Caco-2 (cell line): ENCODE data around the gene MYO5C. TPM values are rescaled to one million over a fixed set of nuclear protein-coding genes. Genes with fewer than 3 reads are reported as not detected.

Experiments used
- BruUV-seq: library from RNA; stranded (reverse); fragments of 400-500 nt; replicated peaks from 2 replicates; lab custom pipeline; 2021; lab: Mats Ljungman, UMichigan
- CTCF ChIA-PET: fragments of 300-600 bp; sonication (Branson Sonifier 250); formaldehyde crosslinking; loops from one replicate; lab custom pipeline; 2022; ENCODE audit warnings: antibody characterized with exemption; lab: Charles Lee
- POLR2A ChIA-PET: fragments of 300-600 bp; sonication (Branson Sonifier 250); formaldehyde crosslinking; loops from one replicate; lab custom pipeline; 2022; ENCODE audit warnings: antibody characterized with exemption; lab: Charles Lee
- DNase-seq, 2 experiments: peaks; one replicate each; pipeline versions ENCODE4 v3.0.0 to v3.0.0-alpha.2; 2020 to 2022
- H3K27me3 ChIP-seq: replicated peaks from 2 replicates; pipeline ENCODE4 v1.6.0; 2011; ENCODE audit warnings: low read length; ENCODE audit not compliant: control insufficient read depth, insufficient read depth
- H3K36me3 ChIP-seq: 2 replicates; pipeline ENCODE4 v1.5.1; 2011; ENCODE audit warnings: low read length; ENCODE audit not compliant: control insufficient read depth, insufficient read depth
- H3K4me1 ChIP-seq: fragments of 250-450 bp; sonication (Bioruptor Pico); 2 replicates; pipeline ENCODE4 v1.5.1; 2020; ENCODE audit warnings: mild to moderate bottlenecking
- H3K4me3 ChIP-seq: 2 replicates; pipeline ENCODE4 v1.5.1; 2011; ENCODE audit warnings: low read depth, mild to moderate bottlenecking, control low read depth, low read length
- H3K9me3 ChIP-seq: fragments of 250-450 bp; sonication (Bioruptor Pico); 2 replicates; pipeline ENCODE4 v1.5.1; 2020; ENCODE audit warnings: mild to moderate bottlenecking, moderate library complexity
- H3K27ac Mint-ChIP-seq: one replicate; pipeline ENCODE4 v1.8.0; 2022; ENCODE audit warnings: mixed read lengths; ENCODE audit not compliant: unreplicated experiment
- H3K27me3 Mint-ChIP-seq: one replicate; pipeline ENCODE4 v1.8.0; 2022; ENCODE audit warnings: mixed read lengths; ENCODE audit not compliant: insufficient read depth, unreplicated experiment
- H3K36me3 Mint-ChIP-seq: one replicate; pipeline ENCODE4 v1.8.0; 2022; ENCODE audit warnings: mild to moderate bottlenecking, mixed read lengths; ENCODE audit not compliant: insufficient read depth, unreplicated experiment
- H3K4me1 Mint-ChIP-seq: one replicate; pipeline ENCODE4 v1.8.0; 2022; ENCODE audit warnings: low read depth, mixed read lengths; ENCODE audit not compliant: unreplicated experiment
- H3K4me3 Mint-ChIP-seq: one replicate; pipeline ENCODE4 v1.8.0; 2022; ENCODE audit warnings: mild to moderate bottlenecking, moderate library complexity, mixed read lengths; ENCODE audit not compliant: unreplicated experiment
- H3K9me3 Mint-ChIP-seq: one replicate; pipeline ENCODE4 v1.8.0; 2022; ENCODE audit warnings: mixed read lengths; ENCODE audit not compliant: unreplicated experiment
- CTCF ChIP-seq, 2 experiments: fragments of 200-600 bp in 1 of 2; IDR thresholded peaks; 1 replicate in 1 of 2; 2 replicates in 1 of 2; pipeline versions ENCODE4 v1.5.1 to v1.8.0; 2011 to 2022; ENCODE audit warnings: antibody characterized with exemption in 1 of 2, control low read depth in 1 of 2, inconsistent platforms in 1 of 2, low read depth in 1 of 2, low read length in 1 of 2, mild to moderate bottlenecking in 1 of 2, moderate library complexity in 1 of 2; ENCODE audit not compliant: insufficient read depth in 1 of 2, severe bottlenecking in 1 of 2, unreplicated experiment in 1 of 2
- intact Hi-C: fragments of 100-400 bp; cut with micrococcal nuclease; formaldehyde crosslinking; loops from one replicate; pipeline ENCODE4 v1.10.0; 2022; ENCODE audit not compliant: unreplicated experiment
- total RNA-seq: library from RNA; stranded (reverse); gene quantifications from 2 replicates; pipeline ENCODE4 v1.2.3, GENCODE V29; 2022

Gene MYO5C
- total RNA-seq, 1 experiment from 2014 or later: 33.5 TPM

- POLR2A ChIA-PET: no interaction called here
- no peak for TF ChIP-seq CTCF (IDR thresholded peaks at IDR 0.05; ENCODE audit: insufficient read depth in 1 of 2, low read depth in 1 of 2, low read length in 1 of 2, severe bottlenecking in 1 of 2, unreplicated experiment in 1 of 2)
- no peaks in the 10 kb centered on the region for H3K9me3 Mint-ChIP-seq
Measured at GRCh38 chr15:52276256-52276770, 19.3 kb downstream of the MYO5C start.

GRCh38 chr15:52263563-52264282, 31.9 kb downstream of the MYO5C start:
- POLR2A ChIA-PET: no interaction called here
- Mint-ChIP-seq H3K4me1 (no peaks in the 10 kb centered on the region), H3K36me3 (peaks cover 22% of the 10 kb centered on the region), H3K27me3 (no peaks in the 10 kb centered on the region), H3K27ac (peak overlapping the region; percentile 41), H3K9me3 (no peaks in the 10 kb centered on the region), H3K4me3 (no peak overlapping the region)
- Histone ChIP-seq H3K36me3 (0 out of 2 replicates have a peak, but pooled peaks cover 2% of the 10 kb centered on the region), H3K27me3 (no peaks in the 10 kb centered on the region), H3K9me3 (no peaks in the 10 kb centered on the region), H3K4me1 (no peaks in the 10 kb centered on the region), H3K4me3 (no peak overlapping the region)
- TF ChIP-seq CTCF (IDR thresholded peaks at IDR 0.05; ENCODE audit: insufficient read depth in 1 of 2, low read depth in 1 of 2, low read length in 1 of 2, severe bottlenecking in 1 of 2, unreplicated experiment in 1 of 2): no peak
- CTCF ChIA-PET: no interaction called here
- BruUV-seq: no TSS peak
- intact Hi-C loops: no loop called here
- DNase-seq: no peak

More at GRCh38 chr15:52276256-52276770, 19.3 kb downstream of the MYO5C start:
- no peak overlapping the region for H3K4me3 Mint-ChIP-seq
- H3K27ac Mint-ChIP-seq: no peak overlapping the region
- Histone ChIP-seq H3K4me3 (no peak overlapping the region), H3K36me3 (peaks cover 3% of the 10 kb centered on the region), H3K9me3 (no peaks in the 10 kb centered on the region), H3K27me3 (no peaks in the 10 kb centered on the region), H3K4me1 (no peaks in the 10 kb centered on the region)
- intact Hi-C loops: no loop called here
- no TSS peak for BruUV-seq
- no peak for DNase-seq
- CTCF ChIA-PET: no interaction called here
- H3K27me3 Mint-ChIP-seq: no peaks in the 10 kb centered on the region
- no peaks in the 10 kb centered on the region for H3K4me1 Mint-ChIP-seq
- peaks cover 31% of the 10 kb centered on the region for H3K36me3 Mint-ChIP-seq

- no peak overlapping the region for H3K4me3 Mint-ChIP-seq
- Histone ChIP-seq H3K36me3 (0 out of 2 replicates have a peak, but pooled peaks cover 2% of the 10 kb centered on the region), H3K4me3 (no peak overlapping the region), H3K27me3 (no peaks in the 10 kb centered on the region), H3K4me1 (no peaks in the 10 kb centered on the region), H3K9me3 (no peaks in the 10 kb centered on the region)
- peaks cover 10% of the 10 kb centered on the region for H3K36me3 Mint-ChIP-seq
- no peaks in the 10 kb centered on the region for H3K4me1 Mint-ChIP-seq
- no peaks in the 10 kb centered on the region for H3K27me3 Mint-ChIP-seq
- ChIA-PET POLR2A (no interaction called here), CTCF (interaction anchor here (0.6 kb wide), 2 partner anchors 9 to 356 kb away, joined by 3 read pairs; no protein-coding TSS in a partner anchor)
- no peak for TF ChIP-seq CTCF (IDR thresholded peaks at IDR 0.05; ENCODE audit: insufficient read depth in 1 of 2, low read depth in 1 of 2, low read length in 1 of 2, severe bottlenecking in 1 of 2, unreplicated experiment in 1 of 2)
- intact Hi-C loops: no loop called here
- H3K9me3 Mint-ChIP-seq: no peaks in the 10 kb centered on the region
- BruUV-seq: no TSS peak
- no peak overlapping the region for H3K27ac Mint-ChIP-seq
- no peak for DNase-seq
Measured at GRCh38 chr15:52262364-52262763, 33.2 kb downstream of the MYO5C start.
